Thyroid gland (tissue), 4 donors: ENCODE data around the gene CTR9. TPM values are rescaled to one million over a fixed set of nuclear protein-coding genes. Genes with fewer than 3 reads are reported as not detected.

Source experiments
- DNase-seq, 2 donors: peaks; one replicate each; pipeline ENCODE4 v3.0.0-alpha.2; 2019
- H3K27ac ChIP-seq, 3 donors: fragments of 200-600 bp; sonication (generic); 1 replicate in 2 of 3; 2 replicates in 1 of 3; pipeline ENCODE4 v1.5.1; 2016 to 2019; ENCODE audit warnings: mild to moderate bottlenecking in 1 of 3, moderate library complexity in 1 of 3
- H3K27me3 ChIP-seq: fragments of 200-600 bp; sonication (generic); one replicate; pipeline ENCODE4 v1.5.1; 2019
- H3K36me3 ChIP-seq, 2 donors: fragments of 200-600 bp; sonication (generic); one replicate each; pipeline ENCODE4 v1.5.1; 2016 to 2019
- H3K4me1 ChIP-seq, 2 donors: fragments of 200-600 bp; sonication (generic); one replicate each; pipeline ENCODE4 v1.5.1; 2017 to 2019
- H3K4me3 ChIP-seq, 3 donors: fragments of 200-600 bp; sonication (generic); replicated peaks in 1 of 3; 1 replicate in 2 of 3; 2 replicates in 1 of 3; pipeline ENCODE4 v1.5.1; 2016; ENCODE audit warnings: mild to moderate bottlenecking in 1 of 3
- H3K9me3 ChIP-seq: fragments of 200-600 bp; sonication (generic); one replicate; pipeline ENCODE4 v1.5.1; 2017
- POLR2A ChIP-seq, 2 donors: fragments of 450-650 bp; IDR thresholded peaks; one replicate each; pipeline ENCODE4 v1.6.1; 2017; ENCODE audit warnings: antibody characterized with exemption in 2 of 2, mild to moderate bottlenecking in 2 of 2, moderate library complexity in 1 of 2
- WGBS, 2 donors: methylation state at CpG; one replicate each; pipeline ENCODE4 v1.1.5; 2017; 5-methylcytosine and 5-hydroxymethylcytosine counted together
- intact Hi-C: fragments of 100-400 bp; cut with DNase I; formaldehyde crosslinking; loops from one replicate; pipeline ENCODE4 v1.15.1; 2023
- total RNA-seq, 4 donors: library from RNA; depleted of rRNA; stranded (reverse); fragments of >200 nt; gene quantifications; one replicate each; pipeline ENCODE4 v1.2.3, GENCODE V29; 2016
- TF ChIP-seq, protein P1 (sequence below), 6 experiments: fragments of 200-600 bp in 3 of 6; fragments of 450-650 bp in 3 of 6; sonication (generic) in 3 of 6; IDR thresholded peaks; one replicate each; pipeline ENCODE4 v1.5.1; 2016 to 2019; ENCODE audit warnings: antibody characterized with exemption in 6 of 6, mild to moderate bottlenecking in 2 of 6, inconsistent platforms in 1 of 6, moderate library complexity in 1 of 6

Gene CTR9
- total RNA-seq, 4 donors from 2014 or later = 28.9 to 35.3 (median 31.7) TPM

DNA sequence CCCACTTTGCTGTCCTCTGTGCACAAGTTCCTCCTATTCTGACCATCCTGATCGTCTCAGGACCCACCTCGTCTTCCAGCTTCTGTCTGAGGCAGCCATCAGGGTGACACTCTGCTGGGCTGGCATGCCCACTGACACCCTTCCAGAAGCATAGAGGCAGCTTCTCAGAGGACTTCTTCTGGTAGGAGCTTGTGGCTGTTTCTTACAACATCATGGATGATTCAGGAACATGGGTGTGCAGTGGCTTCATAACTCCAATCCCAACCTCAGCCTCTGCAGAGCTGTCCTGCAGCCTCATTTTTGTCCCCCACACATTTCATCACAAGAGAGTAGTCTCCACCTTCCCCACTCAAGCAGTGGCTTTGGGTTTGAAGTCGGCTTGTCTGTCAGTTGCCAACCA is 20.9 kb upstream of the CTR9 start:
- WGBS, 2 donors = 90 to 97% methylated on average over 3 of the region's 3 CpGs
- H3K4me3 ChIP-seq = no peak overlapping the region
- no peak overlapping the region for H3K27ac ChIP-seq
- intact Hi-C loops = loop anchor here (10.0 kb wide), 1 partner anchor 225 kb away; no protein-coding TSS in a partner anchor
- TF ChIP-seq POLR2A (IDR thresholded peaks at IDR 0.05) = no peak
- TF ChIP-seq, protein P1, sequence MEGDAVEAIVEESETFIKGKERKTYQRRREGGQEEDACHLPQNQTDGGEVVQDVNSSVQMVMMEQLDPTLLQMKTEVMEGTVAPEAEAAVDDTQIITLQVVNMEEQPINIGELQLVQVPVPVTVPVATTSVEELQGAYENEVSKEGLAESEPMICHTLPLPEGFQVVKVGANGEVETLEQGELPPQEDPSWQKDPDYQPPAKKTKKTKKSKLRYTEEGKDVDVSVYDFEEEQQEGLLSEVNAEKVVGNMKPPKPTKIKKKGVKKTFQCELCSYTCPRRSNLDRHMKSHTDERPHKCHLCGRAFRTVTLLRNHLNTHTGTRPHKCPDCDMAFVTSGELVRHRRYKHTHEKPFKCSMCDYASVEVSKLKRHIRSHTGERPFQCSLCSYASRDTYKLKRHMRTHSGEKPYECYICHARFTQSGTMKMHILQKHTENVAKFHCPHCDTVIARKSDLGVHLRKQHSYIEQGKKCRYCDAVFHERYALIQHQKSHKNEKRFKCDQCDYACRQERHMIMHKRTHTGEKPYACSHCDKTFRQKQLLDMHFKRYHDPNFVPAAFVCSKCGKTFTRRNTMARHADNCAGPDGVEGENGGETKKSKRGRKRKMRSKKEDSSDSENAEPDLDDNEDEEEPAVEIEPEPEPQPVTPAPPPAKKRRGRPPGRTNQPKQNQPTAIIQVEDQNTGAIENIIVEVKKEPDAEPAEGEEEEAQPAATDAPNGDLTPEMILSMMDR (IDR thresholded peaks at IDR 0.05) = no peak
- H3K27me3 ChIP-seq = no peaks in the 10 kb centered on the region
- no peaks in the 10 kb centered on the region for H3K4me1 ChIP-seq
- no peaks in the 10 kb centered on the region for H3K36me3 ChIP-seq
- DNase-seq = no peak
- no peaks in the 10 kb centered on the region for H3K9me3 ChIP-seq

DNA sequence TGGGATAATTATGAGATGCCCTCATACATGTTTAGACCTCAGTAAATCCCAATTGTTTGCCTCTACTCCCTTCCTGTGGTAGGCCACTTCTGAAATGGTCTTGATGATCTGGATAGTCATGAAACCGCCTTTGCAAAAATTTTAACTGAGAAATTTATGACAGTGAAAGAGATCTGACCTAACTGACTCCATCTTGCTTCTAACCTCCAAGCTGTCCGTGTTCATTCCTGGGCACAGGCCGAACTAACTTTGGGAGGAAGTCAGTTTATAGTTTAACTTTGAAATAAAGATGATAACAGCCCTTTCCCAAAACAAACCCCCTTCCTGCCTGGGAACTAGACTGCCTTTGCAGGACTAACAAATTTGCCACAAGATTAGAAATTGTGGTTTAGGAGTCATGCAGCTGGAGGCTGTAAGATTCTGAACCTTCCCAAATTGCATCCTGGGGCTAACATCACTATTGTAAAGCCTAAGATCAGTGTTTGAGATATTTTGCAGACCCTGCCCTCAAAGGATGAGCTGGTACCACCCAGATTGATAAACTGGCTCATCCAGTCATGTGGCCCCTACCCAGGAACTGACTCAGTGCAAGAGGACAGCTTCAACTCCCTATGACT is 19.9 kb upstream of the CTR9 start:
- no peak for DNase-seq
- Histone ChIP-seq H3K9me3 (no peaks in the 10 kb centered on the region), H3K36me3 (no peaks in the 10 kb centered on the region), H3K27me3 (no peaks in the 10 kb centered on the region), H3K4me3 (no peak overlapping the region), H3K4me1 (peaks cover 0 to 2% of the 10 kb centered on the region in 2 donors), H3K27ac (no peak overlapping the region)
- intact Hi-C loops = loop anchor here (10.0 kb wide), 1 partner anchor 226 kb away; no protein-coding TSS in a partner anchor
- WGBS, 2 donors = 90 to 98% methylated on average over 3 of the region's 3 CpGs
- TF ChIP-seq POLR2A (IDR thresholded peaks at IDR 0.05) = no peak
- TF ChIP-seq, protein P1 (IDR thresholded peaks at IDR 0.05) = no peak

DNA sequence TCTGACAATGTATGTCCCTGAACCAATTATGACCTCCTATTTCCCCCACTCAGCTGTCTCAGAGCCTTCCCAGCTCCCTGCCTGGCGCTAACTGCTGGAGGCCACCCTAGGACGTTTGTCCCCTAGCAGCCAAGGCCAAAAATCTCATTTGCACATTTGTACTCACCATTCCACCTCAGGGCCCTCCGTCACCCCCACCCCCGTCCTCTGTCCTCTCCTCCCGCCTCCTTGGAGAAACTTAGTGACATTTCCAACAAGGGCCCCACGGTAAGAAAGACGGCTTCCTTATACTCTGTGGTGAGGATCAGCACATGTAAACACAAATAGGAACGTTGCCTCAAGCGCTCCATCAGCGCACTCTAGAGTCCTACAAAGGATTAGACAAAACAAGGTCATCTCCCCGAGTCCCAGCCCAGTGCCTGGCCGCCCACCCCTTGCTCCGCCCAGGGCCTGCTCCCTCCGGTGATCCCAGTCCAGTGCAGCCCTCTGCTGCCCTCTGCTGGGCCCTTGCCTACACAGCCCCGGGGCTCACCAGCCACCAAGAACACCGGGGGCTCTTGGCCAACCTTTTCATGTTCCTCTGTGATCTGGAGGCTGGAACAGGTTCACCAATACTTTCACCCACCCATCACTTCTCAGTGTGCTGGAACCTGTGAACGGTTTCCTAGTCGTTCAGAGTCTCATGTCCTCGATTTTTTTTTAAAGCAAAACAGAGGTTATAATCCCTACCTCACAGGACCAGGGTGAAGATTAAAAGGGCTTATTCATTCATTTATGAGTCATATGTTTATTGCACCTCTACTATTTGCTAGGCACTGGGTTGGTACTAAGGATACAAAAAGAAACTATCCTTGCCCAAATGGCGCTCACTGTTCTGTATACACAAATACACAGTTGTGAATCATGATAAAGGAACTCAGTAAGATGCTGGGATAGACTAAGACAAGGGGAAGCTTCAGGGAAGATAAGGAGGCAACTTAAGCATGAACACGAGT is 15.3 kb upstream of the CTR9 start:
- WGBS, 2 donors = 12% methylated on average over 17 to 20 of the region's 21 CpGs
- Histone ChIP-seq H3K4me3 (no peak overlapping the region), H3K9me3 (no peaks in the 10 kb centered on the region), H3K4me1 (peaks cover 0 to 2% of the 10 kb centered on the region in 2 donors), H3K36me3 (no peaks in the 10 kb centered on the region), H3K27me3 (no peaks in the 10 kb centered on the region), H3K27ac (no peak overlapping the region)
- intact Hi-C loops = loop anchor here (5.0 to 10.0 kb wide), 3 partner anchors 108 to 328 kb away; no protein-coding TSS in a partner anchor
- peak; percentile 93 to 94 for DNase-seq
- TF ChIP-seq, protein P1 (IDR thresholded peaks at IDR 0.05) = peak; percentile 95 to 99 (median 98)
- TF ChIP-seq POLR2A (IDR thresholded peaks at IDR 0.05) = no peak

DNA sequence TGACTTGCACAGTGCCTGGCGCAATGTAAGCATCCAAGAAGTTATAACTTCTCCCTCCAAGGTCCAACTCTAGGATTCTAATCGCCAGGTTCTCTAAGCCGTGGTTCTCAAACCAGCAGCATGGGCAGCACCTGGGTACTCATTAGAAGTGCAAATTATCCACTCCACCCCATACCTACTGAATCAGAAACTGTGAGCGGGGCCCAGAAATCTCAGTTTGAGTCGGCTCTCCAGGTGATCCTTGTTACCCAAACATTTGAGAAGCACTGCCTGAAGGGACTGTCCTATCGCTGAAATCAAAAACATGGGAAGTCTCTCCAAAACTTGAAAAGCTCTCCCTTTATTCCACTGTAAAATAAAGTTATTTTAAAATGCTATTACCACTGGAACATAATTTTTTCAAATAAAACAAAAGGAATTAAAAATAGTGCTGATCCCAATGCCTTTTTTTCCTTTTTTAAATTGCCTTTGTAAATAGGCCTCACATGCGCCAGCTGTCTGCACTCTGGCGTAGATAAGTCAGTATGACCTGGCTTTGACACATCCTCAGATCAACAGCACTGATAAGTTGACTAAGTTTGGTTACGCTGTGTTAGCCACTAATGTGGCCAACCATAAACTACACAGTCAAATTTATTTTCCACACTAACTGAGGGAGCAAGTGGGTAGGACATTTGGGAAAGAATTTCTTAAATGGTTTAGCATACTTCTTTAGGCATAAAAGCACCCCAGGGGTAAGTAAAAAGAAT is 8.4 kb upstream of the CTR9 start:
- no peaks in the 10 kb centered on the region for H3K4me1 ChIP-seq
- H3K9me3 ChIP-seq = no peaks in the 10 kb centered on the region
- WGBS, 2 donors = 74 to 84% methylated on average over 9 of the region's 9 CpGs
- H3K27ac ChIP-seq = no peak overlapping the region
- no peaks in the 10 kb centered on the region for H3K27me3 ChIP-seq
- H3K4me3 ChIP-seq = no peak overlapping the region
- no peaks in the 10 kb centered on the region for H3K36me3 ChIP-seq
- no peak for DNase-seq
- TF ChIP-seq POLR2A (IDR thresholded peaks at IDR 0.05) = no peak
- TF ChIP-seq, protein P1 (IDR thresholded peaks at IDR 0.05) = no peak
- intact Hi-C loops = no loop called here
